K562 (cell line): ENCODE results near the gene TGFBR2. TPM values are rescaled to one million over a fixed set of nuclear protein-coding genes. Genes with fewer than 3 reads are reported as not detected.

Experiments used
- ATAC-seq: fragments of 200-7000 bp; cut with Tn5 transposase; 3 replicates; pipeline ENCODE4 v1.9.1; 2020; ENCODE audit warnings: moderate library complexity
- BruUV-seq: library from RNA; stranded (reverse); fragments of 400-500 nt; replicated peaks from 2 replicates; lab custom pipeline; 2021; lab: Mats Ljungman, UMichigan
- CTCF ChIA-PET: fragments of 300-600 bp; formaldehyde crosslinking; extraction: SDS; loops from one replicate; lab custom pipeline; 2021; ENCODE audit warnings: low intra/inter-chr PET ratio; lab: Yijun Ruan, JAX
- POLR2A ChIA-PET: fragments of 300-600, 350-650 bp; sonication (Branson Sonifier 250); formaldehyde crosslinking; extraction: SDS; loops from one replicate; lab custom pipeline; 2021; ENCODE audit warnings: antibody characterized with exemption, inconsistent platforms; lab: Yijun Ruan, JAX
- DNase-seq, 4 experiments: peaks; one replicate each; pipeline versions ENCODE4 v3.0.0 to v3.0.0-alpha.2; 2011 to 2018; ENCODE audit warnings: low spot score in 3 of 4, mixed read lengths in 3 of 4; ENCODE audit errors: extremely low read depth in 1 of 4
- FAIRE-seq: peaks from 2 replicates; lab custom pipeline; 2011; peaks lifted over from hg19 to GRCh38; lab: Jason Lieb, UNC
- H2AFZ ChIP-seq: 2 replicates; pipeline ENCODE4 v1.6.0; 2011; ENCODE audit warnings: low read depth, low read length, control low read depth, inconsistent platforms
- H3K27ac ChIP-seq: fragments of 200-600 bp; 3 replicates; pipeline ENCODE4 v1.8.0; 2011; ENCODE audit warnings: low read depth, mild to moderate bottlenecking, control low read depth, inconsistent platforms, low read length, moderate library complexity, mixed read lengths; ENCODE audit errors: extremely low read depth
- H3K27me3 ChIP-seq, 2 experiments: fragments of 300-600 bp in 1 of 2; 2 replicates in 1 of 2; 3 replicates in 1 of 2; pipeline versions ENCODE4 v1.6.0 to v1.8.0; 2011; ENCODE audit warnings: inconsistent platforms in 2 of 2, low read length in 2 of 2, mild to moderate bottlenecking in 1 of 2, mixed read lengths in 1 of 2, moderate library complexity in 1 of 2; ENCODE audit not compliant: control insufficient read depth in 2 of 2, insufficient read depth in 2 of 2
- H3K36me3 ChIP-seq: fragments of 300-600 bp; 3 replicates; pipeline ENCODE4 v1.8.0; 2011; ENCODE audit warnings: mild to moderate bottlenecking, low read length, inconsistent platforms; ENCODE audit not compliant: control insufficient read depth, insufficient read depth
- H3K4me1 ChIP-seq, 2 experiments: fragments of 200-600 bp in 1 of 2; replicated peaks in 1 of 2; 2 replicates in 1 of 2; 3 replicates in 1 of 2; pipeline versions ENCODE4 v1.5.1 to v1.8.0; 2011; ENCODE audit warnings: inconsistent platforms in 2 of 2, low read length in 2 of 2, mild to moderate bottlenecking in 1 of 2, mixed read lengths in 1 of 2, moderate library complexity in 1 of 2; ENCODE audit not compliant: control insufficient read depth in 2 of 2, insufficient read depth in 2 of 2
- H3K4me2 ChIP-seq: 2 replicates; pipeline ENCODE4 v1.6.1; 2011; ENCODE audit warnings: low read length, control low read depth, inconsistent platforms, mixed read lengths; ENCODE audit not compliant: insufficient read depth
- H3K4me3 ChIP-seq: fragments of 200-600 bp; sonication (generic), shearing (Covaris generic); 2 replicates; pipeline ENCODE4 v1.5.1; 2016; ENCODE audit warnings: control low read depth, inconsistent platforms
- H3K79me2 ChIP-seq: fragments of 200-600 bp; 3 replicates; pipeline ENCODE4 v1.8.0; 2011; ENCODE audit warnings: low read length, inconsistent platforms; ENCODE audit not compliant: control insufficient read depth, insufficient read depth
- H3K9ac ChIP-seq, 2 experiments: 2 replicates each; pipeline versions ENCODE4 v1.6.0 to v1.6.1; 2011; ENCODE audit warnings: low read depth in 2 of 2, low read length in 2 of 2, control low read depth in 1 of 2, inconsistent platforms in 1 of 2, mild to moderate bottlenecking in 1 of 2, mixed read lengths in 1 of 2; ENCODE audit not compliant: insufficient read depth in 1 of 2
- H3K9me1 ChIP-seq: one replicate; pipeline ENCODE4 v1.6.0; 2011; ENCODE audit warnings: inconsistent platforms, mild to moderate bottlenecking, low read length, moderate library complexity; ENCODE audit not compliant: control insufficient read depth, insufficient read depth
- H3K9me3 ChIP-seq: replicated peaks from 2 replicates; pipeline ENCODE4 v1.5.1; 2011; ENCODE audit warnings: low read depth, low read length, inconsistent platforms; ENCODE audit not compliant: control insufficient read depth, insufficient read depth
- H4K20me1 ChIP-seq: replicated peaks from 2 replicates; pipeline ENCODE4 v1.6.1; 2011; ENCODE audit warnings: low read length, inconsistent platforms, mixed read lengths; ENCODE audit not compliant: control insufficient read depth, insufficient read depth
- ADNP ChIP-seq: fragments of 200-800 bp; sonication (Bioruptor generic); IDR thresholded peaks from 2 replicates; pipeline ENCODE4 v1.6.1; 2016; ENCODE audit warnings: missing genetic modification characterization, missing compliant biosample characterization
- CHCHD3 ChIP-seq: fragments of 250-450 bp; sonication (Bioruptor Pico); IDR thresholded peaks from 2 replicates; pipeline ENCODE4 v2.1.2; 2022; ENCODE audit warnings: mild to moderate bottlenecking
- DIDO1 ChIP-seq: fragments of 450-650 bp; IDR thresholded peaks from 2 replicates; pipeline ENCODE4 v1.6.1; 2016; ENCODE audit warnings: low read depth, missing biosample characterization, missing genetic modification characterization
- KLF6 ChIP-seq: fragments of 250-450 bp; sonication (Bioruptor Pico); IDR thresholded peaks from 2 replicates; pipeline ENCODE4 v1.4.0; 2020; ENCODE audit warnings: mild to moderate bottlenecking, moderate library complexity, borderline replicate concordance
- LEF1 ChIP-seq: fragments of 450-650 bp; IDR thresholded peaks from 2 replicates; pipeline ENCODE4 v1.6.1; 2016; ENCODE audit warnings: mild to moderate bottlenecking
- SP1 ChIP-seq: sonication (generic); formaldehyde crosslinking; IDR thresholded peaks from 2 replicates; pipeline ENCODE4 v1.8.1; 2022; ENCODE audit warnings: mild to moderate bottlenecking, missing genetic modification reagents
- ZNF41 ChIP-seq: fragments of 250-450 bp; sonication (Bioruptor Pico); conservative IDR thresholded peaks from 2 replicates; pipeline ENCODE4 v1.4.0; 2020; ENCODE audit warnings: mild to moderate bottlenecking
- in situ Hi-C: fragments of 300-500 bp; cut with MboI; formaldehyde crosslinking; loops from 4 replicates; pipeline ENCODE4 v1.15.0; 2018; ENCODE audit warnings: inconsistent platforms, mixed read lengths
- intact Hi-C: fragments of 100-400 bp; cut with micrococcal nuclease; formaldehyde crosslinking; loops from 2 replicates; pipeline ENCODE4 v1.14.2; 2022
- polyA plus RNA-seq, 8 experiments: library from polyadenylated mRNA; depleted of rRNA in 4 of 8; stranded (reverse) in 5 of 8; unstranded in 3 of 8; fragments of >200 nt; fragmentation: Nextera tagmentation in 2 of 8; fragmentation: Illumina TruSeq in 1 of 8; extraction: Ambion mirVana in 2 of 8; extraction: Trizol in 1 of 8; gene quantifications; 2 replicates each; pipeline versions ENCODE4 v1.2.1 to v1.2.3, GENCODE V29; 2011 to 2014; ENCODE audit warnings: inconsistent platforms in 1 of 8, missing spikeins in 1 of 8
- total RNA-seq, 7 experiments: library from RNA; depleted of rRNA in 6 of 7; stranded (reverse); fragments of >200 nt in 6 of 7; fragmentation: Illumina TruSeq in 2 of 7; extraction: Trizol in 2 of 7; gene quantifications; 2 replicates each; pipeline versions ENCODE4 v1.2.1 to v1.2.3, GENCODE V29; 2011 to 2021; ENCODE audit warnings: low replicate concordance in 1 of 7
- TF ChIP-seq, protein P1 (sequence below): fragments of 250-450 bp; sonication (Bioruptor Pico); IDR thresholded peaks from 2 replicates; pipeline ENCODE4 v1.4.0; 2020
- TF ChIP-seq, protein P2 (sequence below): fragments of 450-650 bp; IDR thresholded peaks from 2 replicates; pipeline ENCODE4 v1.6.1; 2016; ENCODE audit warnings: missing biosample characterization, missing genetic modification characterization
- TF ChIP-seq, protein P3 (sequence below): fragments of 450-650 bp; IDR thresholded peaks from 2 replicates; pipeline ENCODE4 v1.6.1; 2016; ENCODE audit warnings: mild to moderate bottlenecking

TGFBR2 gene
- total and polyA plus RNA-seq, 9 of the 15 experiments (the other 6 are each of a cell fraction or from before 2014, with no cell fraction given) = 0.11 to 0.84 (median 0.24) TPM

DNA sequence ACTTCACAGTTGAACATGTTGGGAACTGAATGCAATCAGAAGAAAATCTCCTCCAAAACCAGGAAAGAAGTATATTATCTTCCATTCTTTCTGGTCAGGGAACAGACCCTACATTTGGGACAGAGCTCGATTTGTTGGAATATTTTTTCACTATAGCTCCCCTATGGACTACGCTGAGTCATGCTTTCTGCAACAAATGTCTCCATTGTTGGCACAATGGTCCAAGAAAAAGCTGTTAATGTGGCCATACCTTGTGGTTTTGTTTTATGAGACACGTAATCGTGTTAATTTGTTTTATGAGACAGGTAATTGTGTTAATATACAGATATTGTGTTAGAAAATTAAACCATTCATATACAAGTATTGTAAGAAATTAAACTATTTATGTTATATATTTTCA, 101.4 kb downstream of the TGFBR2 start (continued):
- TF ChIP-seq KLF6 (CRISPR knock-in tag) (no peak), LEF1 (no peak), SP1 (CRISPR knock-in tag) (no peak)
- TF ChIP-seq, protein P1, sequence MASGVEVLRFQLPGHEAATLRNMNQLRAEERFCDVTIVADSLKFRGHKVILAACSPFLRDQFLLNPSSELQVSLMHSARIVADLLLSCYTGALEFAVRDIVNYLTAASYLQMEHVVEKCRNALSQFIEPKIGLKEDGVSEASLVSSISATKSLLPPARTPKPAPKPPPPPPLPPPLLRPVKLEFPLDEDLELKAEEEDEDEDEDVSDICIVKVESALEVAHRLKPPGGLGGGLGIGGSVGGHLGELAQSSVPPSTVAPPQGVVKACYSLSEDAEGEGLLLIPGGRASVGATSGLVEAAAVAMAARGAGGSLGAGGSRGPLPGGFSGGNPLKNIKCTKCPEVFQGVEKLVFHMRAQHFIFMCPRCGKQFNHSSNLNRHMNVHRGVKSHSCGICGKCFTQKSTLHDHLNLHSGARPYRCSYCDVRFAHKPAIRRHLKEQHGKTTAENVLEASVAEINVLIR (CRISPR knock-in tag) = no peak
- TF ChIP-seq, protein P2, sequence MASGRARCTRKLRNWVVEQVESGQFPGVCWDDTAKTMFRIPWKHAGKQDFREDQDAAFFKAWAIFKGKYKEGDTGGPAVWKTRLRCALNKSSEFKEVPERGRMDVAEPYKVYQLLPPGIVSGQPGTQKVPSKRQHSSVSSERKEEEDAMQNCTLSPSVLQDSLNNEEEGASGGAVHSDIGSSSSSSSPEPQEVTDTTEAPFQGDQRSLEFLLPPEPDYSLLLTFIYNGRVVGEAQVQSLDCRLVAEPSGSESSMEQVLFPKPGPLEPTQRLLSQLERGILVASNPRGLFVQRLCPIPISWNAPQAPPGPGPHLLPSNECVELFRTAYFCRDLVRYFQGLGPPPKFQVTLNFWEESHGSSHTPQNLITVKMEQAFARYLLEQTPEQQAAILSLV (tag) = no peak
- TF ChIP-seq, all 486 proteins: peak for 0

DNA sequence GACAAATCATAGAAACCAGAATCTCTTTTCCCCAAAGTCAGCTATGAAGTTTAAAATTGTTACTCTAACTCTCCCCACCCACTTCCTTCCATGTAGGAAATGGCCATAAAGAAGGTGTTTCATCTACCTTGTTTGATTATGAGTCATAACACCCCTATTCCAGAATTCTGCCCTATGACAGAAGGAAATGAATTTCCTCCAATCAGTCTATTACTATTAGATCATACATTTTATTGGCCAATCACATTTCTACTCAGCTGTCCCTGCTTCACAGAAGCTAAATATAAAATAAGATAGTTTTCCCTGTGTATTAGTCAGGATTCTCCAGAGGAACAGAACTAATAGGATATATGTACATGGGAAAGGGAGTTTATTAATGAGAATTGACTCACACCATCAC, 102.1 kb downstream of the TGFBR2 start:
- ChIA-PET CTCF (no interaction called here), POLR2A (no interaction called here)
- Histone ChIP-seq H3K27me3 (no peaks in the 10 kb centered on the region), H3K79me2 (no peaks in the 10 kb centered on the region), H3K9ac (no peak overlapping the region), H3K9me1 (no peaks in the 10 kb centered on the region), H4K20me1 (no peaks in the 10 kb centered on the region), H3K27ac (no peak overlapping the region), H3K4me3 (no peak overlapping the region), H2AFZ (no peak overlapping the region), H3K36me3 (no peaks in the 10 kb centered on the region), H3K4me1 (no peaks in the 10 kb centered on the region), H3K9me3 (no peaks in the 10 kb centered on the region), H3K4me2 (no peak overlapping the region)
- no peak for DNase-seq
- no TSS peak for BruUV-seq
- in situ Hi-C loops = no loop called here
- ATAC-seq = no peak
- TF ChIP-seq DIDO1 (tag) (no peak), ADNP (tag) (no peak), ZNF41 (CRISPR knock-in tag) (no peak), CHCHD3 (CRISPR knock-in tag) (no peak)
- TF ChIP-seq, protein P3, sequence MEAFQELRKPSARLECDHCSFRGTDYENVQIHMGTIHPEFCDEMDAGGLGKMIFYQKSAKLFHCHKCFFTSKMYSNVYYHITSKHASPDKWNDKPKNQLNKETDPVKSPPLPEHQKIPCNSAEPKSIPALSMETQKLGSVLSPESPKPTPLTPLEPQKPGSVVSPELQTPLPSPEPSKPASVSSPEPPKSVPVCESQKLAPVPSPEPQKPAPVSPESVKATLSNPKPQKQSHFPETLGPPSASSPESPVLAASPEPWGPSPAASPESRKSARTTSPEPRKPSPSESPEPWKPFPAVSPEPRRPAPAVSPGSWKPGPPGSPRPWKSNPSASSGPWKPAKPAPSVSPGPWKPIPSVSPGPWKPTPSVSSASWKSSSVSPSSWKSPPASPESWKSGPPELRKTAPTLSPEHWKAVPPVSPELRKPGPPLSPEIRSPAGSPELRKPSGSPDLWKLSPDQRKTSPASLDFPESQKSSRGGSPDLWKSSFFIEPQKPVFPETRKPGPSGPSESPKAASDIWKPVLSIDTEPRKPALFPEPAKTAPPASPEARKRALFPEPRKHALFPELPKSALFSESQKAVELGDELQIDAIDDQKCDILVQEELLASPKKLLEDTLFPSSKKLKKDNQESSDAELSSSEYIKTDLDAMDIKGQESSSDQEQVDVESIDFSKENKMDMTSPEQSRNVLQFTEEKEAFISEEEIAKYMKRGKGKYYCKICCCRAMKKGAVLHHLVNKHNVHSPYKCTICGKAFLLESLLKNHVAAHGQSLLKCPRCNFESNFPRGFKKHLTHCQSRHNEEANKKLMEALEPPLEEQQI = no peak
- intact Hi-C loops = no loop called here
- FAIRE-seq = no peak
